GM18907 (cell line): ENCODE measurements around the gene NLRP6.

Experiments used
- ATAC-seq: cut with Tn5 transposase; IDR thresholded peaks from one replicate; pipeline ENCODE4 v1.9.1; 2021; ENCODE audit warnings: mild to moderate bottlenecking, moderate library complexity; ENCODE audit not compliant: unreplicated experiment

Gene NLRP6

DNA sequence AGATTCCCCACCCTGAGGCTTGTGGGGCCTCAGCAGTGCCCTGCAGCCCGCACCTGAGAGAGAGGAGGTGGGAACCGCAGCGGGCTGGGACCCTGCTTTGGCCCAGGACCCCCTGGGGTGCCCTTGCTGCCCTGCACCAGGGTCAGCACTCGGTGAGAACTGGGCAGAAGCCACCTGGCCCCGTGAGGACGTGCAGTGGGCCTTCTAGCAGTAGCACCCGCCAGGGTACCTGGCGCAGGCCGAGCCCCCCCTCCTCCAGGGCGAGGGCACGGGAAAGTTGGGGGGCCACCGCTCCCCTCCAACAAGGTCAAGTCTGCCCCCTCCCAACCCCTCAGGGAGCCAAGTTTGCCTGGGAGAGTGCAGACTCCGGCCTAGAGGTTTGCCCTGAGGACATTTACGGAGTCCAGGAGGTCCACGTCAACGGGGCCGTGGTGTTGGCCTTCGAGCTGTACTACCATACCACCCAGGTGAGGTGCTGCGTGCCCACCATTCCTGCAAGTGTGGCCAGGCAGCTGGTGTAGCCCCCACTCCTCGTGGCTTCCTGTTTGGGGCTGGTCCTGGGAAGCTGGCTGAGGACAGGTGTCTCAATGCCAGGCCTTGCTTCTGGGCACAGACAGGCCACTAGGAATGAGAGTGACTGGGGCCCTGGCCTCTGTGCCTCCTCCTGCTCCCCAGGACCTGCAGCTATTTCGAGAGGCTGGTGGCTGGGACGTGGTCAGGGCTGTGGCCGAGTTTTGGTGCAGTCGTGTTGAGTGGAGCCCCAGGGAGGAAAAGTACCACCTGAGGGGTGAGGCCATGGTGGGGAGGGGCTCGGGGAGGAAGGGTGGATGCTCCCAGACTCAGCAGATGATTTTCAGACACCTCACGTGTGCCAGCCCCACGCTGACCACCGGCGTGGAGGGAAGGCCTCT lies 14.3 kb downstream of the NLRP6 start:
- no peak for ATAC-seq

- no peak for ATAC-seq
Observed at GRCh38 chr11:293271-293851, 15.2 kb downstream of the NLRP6 start.

DNA sequence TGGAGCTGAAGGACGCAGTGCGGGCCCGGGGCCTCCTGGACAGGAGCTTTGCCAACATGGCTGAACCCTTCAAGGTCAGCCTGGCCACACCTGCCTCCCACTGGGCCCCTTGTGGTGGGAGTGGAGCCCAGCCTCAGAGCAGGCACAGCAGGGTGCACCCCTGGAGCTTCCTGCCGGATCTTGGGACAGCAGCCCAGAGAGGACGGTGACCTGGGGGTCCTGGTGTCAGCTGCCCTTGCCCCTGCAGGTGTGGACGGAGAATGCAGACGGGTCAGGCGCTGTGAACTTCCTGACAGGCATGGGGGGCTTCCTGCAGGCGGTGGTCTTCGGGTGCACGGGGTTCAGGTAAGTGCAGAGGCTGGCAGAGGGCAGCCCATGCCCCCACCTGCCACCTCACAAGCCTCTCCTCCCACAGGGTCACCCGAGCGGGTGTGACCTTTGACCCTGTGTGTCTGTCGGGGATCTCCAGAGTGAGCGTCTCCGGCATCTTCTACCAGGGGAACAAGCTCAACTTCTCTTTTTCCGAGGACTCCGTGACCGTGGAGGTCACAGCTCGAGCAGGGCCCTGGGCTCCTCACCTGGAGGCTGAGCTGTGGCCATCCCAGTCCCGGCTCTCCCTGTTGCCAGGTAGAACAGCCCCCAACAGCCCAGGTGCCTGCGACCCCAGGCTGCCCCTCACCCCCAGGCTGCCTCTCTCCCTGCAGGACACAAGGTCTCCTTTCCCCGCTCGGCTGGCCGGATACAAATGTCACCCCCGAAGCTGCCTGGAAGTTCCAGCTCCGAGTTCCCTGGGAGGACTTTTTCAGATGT lies 15.8 kb downstream of the NLRP6 start:
- ATAC-seq, result no peak

GRCh38 chr11:294780-295179 lies 16.6 kb downstream of the NLRP6 start:
- ATAC-seq, result no peak

DNA sequence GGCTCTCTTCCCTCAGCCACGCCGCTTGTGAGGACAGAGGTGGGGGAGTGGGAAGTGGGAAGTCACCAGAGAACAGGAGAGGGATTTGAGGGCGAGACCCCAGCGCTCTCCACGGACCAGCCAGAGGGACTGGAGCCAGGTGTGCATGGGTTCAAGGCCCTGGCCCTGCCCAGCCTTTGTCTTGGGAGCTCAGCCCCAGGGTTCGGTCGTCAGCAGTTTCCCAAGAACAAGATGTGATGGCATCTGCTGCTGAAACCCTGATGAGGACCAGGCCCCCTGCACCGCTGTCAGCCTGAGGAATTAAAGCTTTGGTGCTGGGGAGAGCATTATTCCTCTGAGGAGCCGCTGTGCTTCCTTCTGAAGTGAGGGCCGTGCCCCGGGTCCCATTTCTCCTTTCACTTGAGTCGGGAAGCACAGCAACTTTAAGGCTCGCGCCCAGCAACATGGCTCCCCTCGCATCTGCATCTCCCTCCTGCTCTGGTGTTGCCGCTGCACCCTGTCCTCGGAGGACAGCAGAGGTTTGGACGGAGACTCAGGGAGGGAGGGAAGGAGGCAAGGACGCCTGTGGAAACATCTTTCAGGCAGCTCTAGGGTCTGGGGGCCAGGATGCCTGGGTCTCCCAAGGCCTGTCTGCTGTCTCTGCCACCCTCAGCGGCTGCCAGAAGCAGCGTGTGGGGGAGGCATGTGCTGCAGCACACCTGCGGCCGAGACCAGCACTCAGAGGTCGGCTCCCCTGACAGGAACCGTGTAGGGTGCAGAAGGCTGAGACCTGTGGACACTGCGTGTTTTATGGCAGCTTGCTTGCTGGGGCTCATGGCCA lies 17.4 kb downstream of the NLRP6 start:
- ATAC-seq, result no peak

DNA sequence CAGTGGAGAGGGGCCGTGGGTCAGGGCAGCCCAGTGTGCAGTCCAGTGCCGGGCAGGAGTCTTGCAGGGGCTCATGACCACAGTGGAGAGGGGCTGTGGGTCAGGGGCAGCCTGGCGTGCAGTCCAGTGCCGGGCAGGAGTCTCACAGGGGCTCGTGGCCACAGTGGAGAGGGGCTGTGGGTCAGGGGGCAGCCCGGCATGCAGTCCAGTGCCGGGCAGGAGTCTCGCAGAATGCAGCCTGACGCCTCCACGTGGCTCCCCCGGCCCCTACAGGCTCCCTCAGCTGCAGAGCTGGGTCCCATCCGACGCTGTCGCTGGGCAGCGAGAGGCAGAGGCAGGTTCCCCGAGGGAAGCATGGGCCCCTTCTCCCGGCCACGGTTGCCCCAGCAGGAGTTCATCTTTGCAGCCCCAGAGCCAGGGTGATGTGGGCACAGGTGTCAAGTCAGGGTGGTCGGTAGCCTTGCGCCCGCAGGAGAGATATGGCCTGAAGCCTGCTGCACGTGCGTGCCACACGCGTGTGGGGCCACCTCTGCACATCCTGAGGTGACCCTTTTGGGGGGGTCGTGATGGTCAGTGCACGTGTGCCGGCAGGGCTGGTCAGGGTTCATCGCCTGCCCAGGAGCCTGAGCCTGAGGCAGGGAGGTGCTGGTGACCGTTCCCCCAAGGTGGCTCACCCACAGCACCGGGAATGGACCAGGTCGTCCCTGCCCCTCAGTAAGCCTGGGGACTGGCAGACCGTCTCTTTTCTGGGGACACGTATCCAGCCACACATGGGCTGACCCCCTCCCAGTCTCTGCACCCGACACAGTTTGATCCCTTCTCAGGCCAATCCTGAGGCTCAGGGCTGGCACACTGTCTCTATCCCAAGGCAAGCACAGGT lies 18.2 kb downstream of the NLRP6 start:
- no peak for ATAC-seq

- ATAC-seq, result no peak
Observed at GRCh38 chr11:297051-297585, 18.9 kb downstream of the NLRP6 start.

DNA sequence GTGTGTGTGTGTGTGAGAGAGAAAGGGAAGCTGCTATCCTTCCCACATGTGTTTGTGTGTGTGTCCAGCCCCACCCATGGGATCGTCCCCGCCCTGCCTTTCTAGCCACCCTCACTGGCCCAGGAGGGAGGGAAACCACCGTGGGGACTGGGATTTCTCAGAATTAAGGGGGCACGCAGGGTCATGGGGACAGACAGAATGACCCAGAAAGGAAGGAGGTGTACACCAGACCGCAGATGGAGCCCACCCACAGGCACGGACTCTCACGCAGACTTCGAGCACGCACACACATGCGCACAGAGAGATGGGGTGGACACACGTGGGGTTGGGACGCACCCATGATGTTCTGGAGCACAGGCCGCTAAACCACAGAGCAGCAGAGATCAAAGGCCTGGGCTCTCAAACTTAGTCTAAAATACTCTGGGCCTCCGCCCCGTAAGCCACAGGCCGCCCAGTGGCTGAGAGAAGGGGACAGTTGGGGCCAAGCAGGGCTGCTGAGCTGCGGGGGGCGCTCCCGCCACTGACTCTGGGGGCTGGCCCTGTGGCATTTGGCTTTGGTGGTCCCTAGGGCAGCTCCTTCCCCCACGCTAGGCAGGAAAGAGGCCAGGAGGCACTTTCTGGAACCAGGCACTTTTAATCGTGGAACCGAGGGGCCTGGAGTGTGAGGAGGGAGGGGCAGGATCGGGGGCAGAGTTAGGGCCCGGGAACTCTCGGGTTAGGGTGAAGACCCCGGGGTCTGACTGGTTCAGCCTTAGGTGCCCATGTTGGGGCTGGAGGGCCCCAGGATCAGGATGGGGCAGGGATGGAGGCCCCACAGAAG lies 19.6 kb downstream of the NLRP6 start:
- no peak for ATAC-seq

DNA sequence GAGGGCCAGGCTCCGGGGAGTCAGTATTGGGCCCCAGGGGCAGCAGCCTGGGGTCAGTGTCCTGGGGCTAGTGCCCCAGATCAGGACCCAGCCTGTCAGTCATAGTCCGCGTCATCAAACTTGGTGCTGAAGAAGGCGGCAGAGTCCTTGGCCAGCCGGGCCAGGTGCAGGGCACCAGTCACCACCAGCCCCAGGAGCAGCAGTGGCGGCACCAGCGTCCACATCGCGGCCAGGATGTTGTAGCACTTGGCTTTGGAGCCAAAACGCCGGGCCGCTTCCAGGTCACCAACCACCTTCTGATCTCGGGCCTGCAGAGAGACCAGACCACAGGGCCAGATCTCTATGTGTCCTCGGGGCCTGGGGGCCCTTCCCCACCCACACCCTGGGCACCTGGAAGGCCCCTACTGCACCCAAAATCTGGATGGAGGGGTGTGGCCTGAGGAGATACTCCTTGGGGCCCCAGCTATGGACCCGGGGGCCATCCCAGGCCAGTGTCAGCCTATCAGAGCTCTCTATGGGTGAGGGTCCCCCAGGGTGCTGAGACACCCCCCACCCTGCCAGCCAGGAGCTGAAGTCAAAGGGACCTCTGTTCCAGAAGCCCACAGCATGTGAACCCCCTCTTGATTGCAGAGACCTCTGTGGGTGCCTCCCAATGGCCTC lies 20.3 kb downstream of the NLRP6 start:
- no peak for ATAC-seq

DNA sequence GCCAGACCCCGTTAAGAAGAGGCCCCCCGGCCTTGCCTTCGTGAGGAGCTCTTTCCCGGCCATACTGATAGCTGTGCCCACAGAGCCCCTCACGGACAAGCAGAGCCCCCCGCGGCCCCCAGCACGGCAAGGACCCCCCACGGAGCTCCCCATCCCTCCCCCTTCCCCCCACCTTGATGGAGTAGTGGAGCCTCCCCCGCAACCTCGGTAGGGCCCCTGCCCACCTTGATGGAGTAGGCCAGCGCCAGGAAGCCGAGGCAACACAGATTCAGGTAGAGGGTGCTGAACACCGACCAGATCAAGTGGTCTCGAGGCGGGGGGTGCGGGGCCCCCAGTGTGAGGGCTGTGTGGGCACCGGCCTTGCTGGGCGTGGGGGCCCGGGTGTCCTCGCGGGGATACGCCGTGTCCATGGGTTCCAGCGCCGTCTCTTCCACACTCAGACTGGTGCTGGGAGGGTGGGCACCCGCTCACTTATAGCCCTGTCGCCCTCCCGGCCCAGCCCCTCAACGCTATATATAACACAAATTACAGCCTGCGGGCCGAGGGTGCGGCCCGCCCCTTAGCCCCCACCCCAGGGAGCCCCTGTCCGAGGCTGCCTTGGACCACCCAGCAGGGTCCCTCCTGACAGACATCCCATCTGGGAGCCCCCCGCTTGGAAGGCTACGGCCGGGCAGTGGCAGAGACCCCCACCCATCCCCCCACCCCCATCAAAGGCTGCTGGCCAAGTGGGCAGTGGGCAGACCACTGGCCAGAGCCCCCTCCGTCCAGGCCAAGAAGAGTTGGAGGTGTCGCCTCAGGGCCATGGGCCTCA lies 21.1 kb downstream of the NLRP6 start, which contains the start of gene IFITM5:
IFITM5 (minus strand) TSS at position 446 of the 811 bp plus-strand sequence; CDS start at position 410, 36 bp downstream.
- no peak for ATAC-seq

- ATAC-seq, result no peak
Observed at GRCh38 chr11:299951-300735, 21.9 kb downstream of the NLRP6 start.

DNA sequence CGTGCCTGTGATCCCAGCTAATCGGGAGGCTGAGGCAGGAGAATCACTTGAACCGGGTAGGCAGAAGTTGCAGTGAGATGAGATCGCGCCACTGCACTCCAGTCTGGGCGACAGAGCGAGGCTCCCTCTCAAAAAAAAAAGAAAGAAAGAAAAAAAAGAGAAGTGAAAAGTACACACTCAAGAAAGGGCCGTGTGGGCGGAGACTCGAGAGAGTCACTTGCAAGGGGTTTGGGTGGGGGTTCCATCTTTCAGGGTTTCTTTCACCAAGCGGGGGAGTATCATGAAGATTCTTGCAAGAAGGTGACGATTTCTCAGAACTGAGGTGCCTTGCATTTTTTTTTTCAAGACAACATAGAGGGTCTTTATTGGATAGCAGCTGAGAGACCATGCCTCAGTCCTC lies 25.2 kb downstream of the NLRP6 start:
- ATAC-seq, result no peak

DNA sequence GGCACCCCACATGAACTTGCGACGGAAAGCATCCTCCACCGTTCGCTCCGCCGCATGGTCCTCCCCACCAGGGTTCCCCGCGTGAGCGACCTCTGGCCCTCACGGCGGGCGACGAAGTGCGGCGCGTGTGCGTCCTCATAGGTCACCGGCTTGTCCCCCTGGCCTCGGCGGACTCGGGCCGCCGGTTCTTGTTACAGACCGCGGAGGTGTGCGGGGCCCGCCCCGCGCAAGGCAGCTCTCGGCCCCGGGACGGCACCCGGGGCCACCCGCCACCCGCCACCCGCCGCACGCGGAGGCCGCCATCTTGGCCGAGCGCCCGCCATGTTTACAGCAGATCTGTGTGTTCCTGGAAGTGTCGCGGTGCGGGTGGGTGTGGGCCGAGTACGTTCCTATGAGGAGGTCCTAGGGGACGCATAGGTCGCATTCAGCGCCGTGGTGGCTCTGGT lies 25.9 kb downstream of the NLRP6 start:
- ATAC-seq, result no peak

DNA sequence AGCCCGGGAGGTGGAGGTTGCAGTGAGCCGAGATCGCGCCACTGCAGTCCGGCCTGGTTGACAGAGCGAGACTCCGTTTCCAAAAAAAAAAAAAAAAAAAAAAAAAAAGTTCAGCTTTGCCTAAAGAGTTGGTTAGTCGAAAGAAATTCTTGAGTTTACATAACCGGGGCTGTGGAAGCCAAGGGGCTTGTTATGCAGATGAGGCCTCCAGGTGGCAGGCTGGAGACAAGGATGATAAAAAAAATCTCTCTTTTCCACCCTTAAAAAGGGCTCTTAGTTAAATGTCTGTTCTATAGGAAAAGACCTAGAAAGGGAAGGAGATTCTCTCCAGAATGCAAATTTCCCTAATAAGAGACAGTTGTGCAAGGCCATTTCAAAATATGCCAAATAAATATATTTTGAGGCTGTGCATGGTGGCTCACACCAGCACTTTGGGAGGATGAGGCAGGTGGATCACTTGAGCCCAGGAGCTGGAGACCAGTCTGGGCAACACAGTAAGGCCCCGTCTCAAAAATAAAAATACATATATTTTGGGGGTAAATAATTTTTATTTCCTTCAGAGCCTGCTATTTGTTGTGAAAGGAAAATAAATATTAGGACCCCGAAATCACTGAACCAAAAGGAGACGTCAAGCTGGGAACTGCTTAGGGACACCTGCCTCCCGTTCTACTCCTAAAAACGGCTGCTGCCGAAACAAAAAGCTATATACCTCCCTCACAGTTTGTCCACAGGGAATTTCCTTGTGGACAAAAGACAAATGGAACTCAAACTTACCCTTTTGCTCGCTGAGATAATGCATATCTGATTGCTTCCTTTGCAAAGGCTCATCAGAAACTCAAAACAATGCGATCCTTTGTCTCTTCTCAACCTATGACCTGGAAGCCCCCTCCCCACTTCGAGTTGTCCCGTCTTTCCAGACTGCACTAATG lies 27.0 kb downstream of the NLRP6 start:
- no peak for ATAC-seq

DNA sequence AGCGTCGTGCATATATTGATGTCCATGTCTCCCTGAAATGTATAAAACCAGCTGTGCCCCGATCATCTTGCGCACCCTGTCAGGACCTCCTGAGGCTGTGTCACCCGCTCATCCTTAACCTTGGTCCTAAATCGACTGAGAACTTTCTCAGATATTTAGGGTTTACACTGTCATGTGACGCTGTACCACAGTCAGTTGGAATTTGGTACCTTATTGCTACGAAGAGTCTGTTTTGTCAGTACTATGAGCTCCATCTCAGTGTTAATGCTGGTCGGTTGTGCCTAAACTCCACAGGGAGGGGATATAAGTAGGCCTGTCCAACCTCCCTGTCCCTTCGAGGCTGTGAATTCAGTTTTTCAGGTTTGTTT lies 27.6 kb downstream of the NLRP6 start:
- ATAC-seq, result no peak
